NB4 (cell line): Measurements from ENCODE around the gene KCNH3.
"Not testable (repeated sequence)": the region's sequence is repeated elsewhere in the genome, so short reads cannot be mapped to it uniquely, and the experiment has no call there.

ENCODE experiments used
- DNase-seq: peaks from one replicate; pipeline ENCODE4 v3.0.0; 2010; ENCODE audit warnings: low read depth
- H3K4me3 ChIP-seq: one replicate; pipeline ENCODE4 v1.5.1; 2011; ENCODE audit warnings: mild to moderate bottlenecking, low read depth, low read length, moderate library complexity
- CTCF ChIP-seq: IDR thresholded peaks from one replicate; pipeline ENCODE4 v1.5.1; 2012; ENCODE audit warnings: low read depth, low read length
- MAX ChIP-seq: IDR thresholded peaks from 2 replicates; pipeline ENCODE4 v1.6.1; 2011; ENCODE audit warnings: low read depth, low read length
- MYC ChIP-seq: IDR thresholded peaks from 2 replicates; pipeline ENCODE4 v1.6.1; 2011; ENCODE audit warnings: low read depth, low read length
- POLR2A ChIP-seq: IDR thresholded peaks from 2 replicates; pipeline ENCODE4 v1.6.1; 2011; ENCODE audit warnings: mild to moderate bottlenecking; ENCODE audit not compliant: insufficient read length; ENCODE audit errors: extremely low read depth

Gene KCNH3

GRCh38 chr12:49496417-49497360 is 42.1 kb upstream of the KCNH3 start:
- no peak overlapping the region for H3K4me3 ChIP-seq
- no peak for DNase-seq
- no peak for TF ChIP-seq POLR2A
- no peak for TF ChIP-seq MAX
- no peak for TF ChIP-seq CTCF
- no peak for TF ChIP-seq MYC

GRCh38 chr12:49501895-49502294 is 36.9 kb upstream of the KCNH3 start:
- DNase-seq = no peak
- no peak overlapping the region for H3K4me3 ChIP-seq
- TF ChIP-seq MAX = no peak
- TF ChIP-seq CTCF = no peak
- no peak for TF ChIP-seq MYC
- no peak for TF ChIP-seq POLR2A

- no peak for DNase-seq
- TF ChIP-seq POLR2A = no peak
- TF ChIP-seq MYC = no peak
- TF ChIP-seq MAX = no peak
- TF ChIP-seq CTCF = no peak
- no peak overlapping the region for H3K4me3 ChIP-seq
Observed at GRCh38 chr12:49502590-49502989, 36.2 kb upstream of the KCNH3 start.

GRCh38 chr12:49503674-49504180 is 35.1 kb upstream of the KCNH3 start:
- H3K4me3 ChIP-seq = no peak overlapping the region
- TF ChIP-seq CTCF = no peak
- no peak for TF ChIP-seq MAX
- TF ChIP-seq MYC = no peak
- no peak for TF ChIP-seq POLR2A
- DNase-seq = no peak

- no peak for DNase-seq
- no peak overlapping the region for H3K4me3 ChIP-seq
- no peak for TF ChIP-seq POLR2A
Observed at GRCh38 chr12:49505672-49506071, 33.2 kb upstream of the KCNH3 start.

- no peak for TF ChIP-seq MAX
- no peak for TF ChIP-seq POLR2A
- no peak for TF ChIP-seq MYC
- no peak for TF ChIP-seq CTCF
- H3K4me3 ChIP-seq = no peak overlapping the region
- DNase-seq = no peak
Observed at GRCh38 chr12:49507139-49507538, 31.7 kb upstream of the KCNH3 start.

- DNase-seq, H3K4me3 ChIP-seq: not testable (repeated sequence)
Observed at GRCh38 chr12:49509681-49510080, 29.1 kb upstream of the KCNH3 start.
